WTC11 (cell line): Measurements from ENCODE around the gene ATP5PB.

Experiments
- ESRRA ChIP-seq: sonication (generic); formaldehyde crosslinking; IDR thresholded peaks from 2 replicates; pipeline ENCODE4 v1.8.1; 2022; ENCODE audit warnings: mild to moderate bottlenecking, missing genetic modification reagents, borderline replicate concordance
- HMGA2 ChIP-seq: fragments of 250-450 bp; sonication (Bioruptor Pico); IDR thresholded peaks from 2 replicates; pipeline ENCODE4 v1.4.0; 2021; ENCODE audit warnings: mild to moderate bottlenecking, moderate library complexity
- TP53 ChIP-seq: sonication (generic); formaldehyde crosslinking; IDR thresholded peaks from 2 replicates; pipeline ENCODE4 v1.8.1; 2023; ENCODE audit warnings: mild to moderate bottlenecking, missing genetic modification reagents
- TF ChIP-seq, protein P1 (sequence below): fragments of 200-600 bp; IDR thresholded peaks from 2 replicates; pipeline ENCODE4 v1.8.0; 2022; ENCODE audit warnings: antibody characterized with exemption
- TF ChIP-seq, protein P2 (sequence below): sonication (generic); formaldehyde crosslinking; IDR thresholded peaks from 2 replicates; pipeline ENCODE4 v1.8.0; 2022; ENCODE audit warnings: mild to moderate bottlenecking, missing genetic modification reagents
- TF ChIP-seq, protein P3 (sequence below): sonication (generic); formaldehyde crosslinking; IDR thresholded peaks from 2 replicates; pipeline ENCODE4 v1.8.1; 2022; ENCODE audit warnings: mild to moderate bottlenecking, moderate library complexity, missing genetic modification reagents
- TF ChIP-seq, protein P4 (sequence below): sonication (generic); formaldehyde crosslinking; IDR thresholded peaks from 2 replicates; pipeline ENCODE4 v1.8.1; 2022; ENCODE audit warnings: low read depth, mild to moderate bottlenecking, moderate library complexity, missing genetic modification reagents, borderline replicate concordance
- TF ChIP-seq, protein P5 (sequence below): sonication (generic); formaldehyde crosslinking; IDR thresholded peaks from 2 replicates; pipeline ENCODE4 v1.8.1; 2023; ENCODE audit warnings: mild to moderate bottlenecking, missing genetic modification reagents

DNA sequence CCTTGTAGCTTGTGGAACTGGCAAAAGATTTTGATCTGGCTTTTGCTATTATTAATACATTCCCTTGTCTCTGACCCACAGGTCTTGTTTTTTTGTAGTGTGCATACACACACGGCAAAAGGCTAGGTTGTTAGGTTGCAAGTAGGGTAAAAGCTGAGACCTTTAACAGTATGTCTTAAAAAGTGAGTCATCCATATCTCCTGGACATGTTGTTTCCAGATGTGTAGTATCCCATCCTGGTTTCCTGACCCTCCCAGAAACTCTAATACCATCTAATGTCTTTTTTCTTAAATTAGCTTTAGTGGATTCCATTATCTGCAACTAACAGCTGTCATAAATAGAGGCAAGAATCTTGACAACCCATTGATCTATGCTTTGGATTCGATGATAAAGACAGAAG is 36.4 kb upstream of the ATP5PB start:
- TF ChIP-seq, protein P1, sequence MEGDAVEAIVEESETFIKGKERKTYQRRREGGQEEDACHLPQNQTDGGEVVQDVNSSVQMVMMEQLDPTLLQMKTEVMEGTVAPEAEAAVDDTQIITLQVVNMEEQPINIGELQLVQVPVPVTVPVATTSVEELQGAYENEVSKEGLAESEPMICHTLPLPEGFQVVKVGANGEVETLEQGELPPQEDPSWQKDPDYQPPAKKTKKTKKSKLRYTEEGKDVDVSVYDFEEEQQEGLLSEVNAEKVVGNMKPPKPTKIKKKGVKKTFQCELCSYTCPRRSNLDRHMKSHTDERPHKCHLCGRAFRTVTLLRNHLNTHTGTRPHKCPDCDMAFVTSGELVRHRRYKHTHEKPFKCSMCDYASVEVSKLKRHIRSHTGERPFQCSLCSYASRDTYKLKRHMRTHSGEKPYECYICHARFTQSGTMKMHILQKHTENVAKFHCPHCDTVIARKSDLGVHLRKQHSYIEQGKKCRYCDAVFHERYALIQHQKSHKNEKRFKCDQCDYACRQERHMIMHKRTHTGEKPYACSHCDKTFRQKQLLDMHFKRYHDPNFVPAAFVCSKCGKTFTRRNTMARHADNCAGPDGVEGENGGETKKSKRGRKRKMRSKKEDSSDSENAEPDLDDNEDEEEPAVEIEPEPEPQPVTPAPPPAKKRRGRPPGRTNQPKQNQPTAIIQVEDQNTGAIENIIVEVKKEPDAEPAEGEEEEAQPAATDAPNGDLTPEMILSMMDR = no peak
- TF ChIP-seq, protein P2, sequence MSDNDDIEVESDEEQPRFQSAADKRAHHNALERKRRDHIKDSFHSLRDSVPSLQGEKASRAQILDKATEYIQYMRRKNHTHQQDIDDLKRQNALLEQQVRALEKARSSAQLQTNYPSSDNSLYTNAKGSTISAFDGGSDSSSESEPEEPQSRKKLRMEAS (CRISPR knock-in tag) = no peak
- TF ChIP-seq, protein P3, sequence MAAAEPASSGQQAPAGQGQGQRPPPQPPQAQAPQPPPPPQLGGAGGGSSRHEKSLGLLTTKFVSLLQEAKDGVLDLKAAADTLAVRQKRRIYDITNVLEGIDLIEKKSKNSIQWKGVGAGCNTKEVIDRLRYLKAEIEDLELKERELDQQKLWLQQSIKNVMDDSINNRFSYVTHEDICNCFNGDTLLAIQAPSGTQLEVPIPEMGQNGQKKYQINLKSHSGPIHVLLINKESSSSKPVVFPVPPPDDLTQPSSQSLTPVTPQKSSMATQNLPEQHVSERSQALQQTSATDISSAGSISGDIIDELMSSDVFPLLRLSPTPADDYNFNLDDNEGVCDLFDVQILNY (CRISPR knock-in tag) = no peak
- TF ChIP-seq, protein P4, sequence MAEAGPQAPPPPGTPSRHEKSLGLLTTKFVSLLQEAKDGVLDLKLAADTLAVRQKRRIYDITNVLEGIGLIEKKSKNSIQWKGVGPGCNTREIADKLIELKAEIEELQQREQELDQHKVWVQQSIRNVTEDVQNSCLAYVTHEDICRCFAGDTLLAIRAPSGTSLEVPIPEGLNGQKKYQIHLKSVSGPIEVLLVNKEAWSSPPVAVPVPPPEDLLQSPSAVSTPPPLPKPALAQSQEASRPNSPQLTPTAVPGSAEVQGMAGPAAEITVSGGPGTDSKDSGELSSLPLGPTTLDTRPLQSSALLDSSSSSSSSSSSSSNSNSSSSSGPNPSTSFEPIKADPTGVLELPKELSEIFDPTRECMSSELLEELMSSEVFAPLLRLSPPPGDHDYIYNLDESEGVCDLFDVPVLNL (CRISPR knock-in tag) = no peak
- TF ChIP-seq ESRRA (CRISPR knock-in tag) (no peak), TP53 (CRISPR knock-in tag) (no peak), HMGA2 (CRISPR knock-in tag) (no peak)
- TF ChIP-seq, protein P5, sequence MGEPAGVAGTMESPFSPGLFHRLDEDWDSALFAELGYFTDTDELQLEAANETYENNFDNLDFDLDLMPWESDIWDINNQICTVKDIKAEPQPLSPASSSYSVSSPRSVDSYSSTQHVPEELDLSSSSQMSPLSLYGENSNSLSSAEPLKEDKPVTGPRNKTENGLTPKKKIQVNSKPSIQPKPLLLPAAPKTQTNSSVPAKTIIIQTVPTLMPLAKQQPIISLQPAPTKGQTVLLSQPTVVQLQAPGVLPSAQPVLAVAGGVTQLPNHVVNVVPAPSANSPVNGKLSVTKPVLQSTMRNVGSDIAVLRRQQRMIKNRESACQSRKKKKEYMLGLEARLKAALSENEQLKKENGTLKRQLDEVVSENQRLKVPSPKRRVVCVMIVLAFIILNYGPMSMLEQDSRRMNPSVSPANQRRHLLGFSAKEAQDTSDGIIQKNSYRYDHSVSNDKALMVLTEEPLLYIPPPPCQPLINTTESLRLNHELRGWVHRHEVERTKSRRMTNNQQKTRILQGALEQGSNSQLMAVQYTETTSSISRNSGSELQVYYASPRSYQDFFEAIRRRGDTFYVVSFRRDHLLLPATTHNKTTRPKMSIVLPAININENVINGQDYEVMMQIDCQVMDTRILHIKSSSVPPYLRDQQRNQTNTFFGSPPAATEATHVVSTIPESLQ (CRISPR knock-in tag) = no peak
